8988T (cell line): ENCODE data around the gene PCNX2.

Experiments used
- DNase-seq: peaks from one replicate; pipeline ENCODE4 v3.0.0; 2011

PCNX2 gene

DNA sequence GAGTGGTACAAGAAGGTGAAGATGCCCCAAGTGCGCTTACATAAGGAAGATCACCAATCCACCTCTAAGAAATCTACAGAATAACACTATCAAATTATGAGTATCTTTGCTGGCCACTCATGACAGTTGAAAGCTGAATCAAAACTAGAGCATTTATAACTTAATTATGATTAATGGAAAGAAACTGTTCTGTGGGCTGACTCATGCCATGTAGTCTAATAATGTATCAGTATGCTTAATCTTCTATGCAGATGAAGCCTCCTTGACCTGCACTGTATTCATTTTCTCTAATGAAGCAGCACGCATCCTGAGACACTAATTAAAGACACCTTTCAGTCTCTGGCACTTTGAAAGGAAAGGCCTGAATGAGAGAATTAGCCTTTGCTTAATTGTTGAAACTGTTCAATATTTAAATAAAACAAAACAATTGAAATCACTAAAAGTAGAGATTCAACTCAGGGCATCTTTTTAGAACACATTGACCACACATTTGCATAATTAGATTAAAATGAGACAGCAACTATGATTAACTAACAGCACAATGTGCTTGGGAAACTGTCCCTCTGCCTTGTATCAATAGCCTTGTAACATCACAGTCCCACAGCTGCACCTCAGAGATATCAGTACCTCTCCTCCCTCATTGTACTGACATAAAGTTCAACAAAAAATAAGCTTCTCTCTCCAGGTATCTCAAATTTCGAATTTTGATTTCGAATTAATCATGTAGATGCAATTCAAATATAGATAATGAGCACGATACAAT lies 239.5 kb downstream of the PCNX2 start:
- no peak for DNase-seq

DNA sequence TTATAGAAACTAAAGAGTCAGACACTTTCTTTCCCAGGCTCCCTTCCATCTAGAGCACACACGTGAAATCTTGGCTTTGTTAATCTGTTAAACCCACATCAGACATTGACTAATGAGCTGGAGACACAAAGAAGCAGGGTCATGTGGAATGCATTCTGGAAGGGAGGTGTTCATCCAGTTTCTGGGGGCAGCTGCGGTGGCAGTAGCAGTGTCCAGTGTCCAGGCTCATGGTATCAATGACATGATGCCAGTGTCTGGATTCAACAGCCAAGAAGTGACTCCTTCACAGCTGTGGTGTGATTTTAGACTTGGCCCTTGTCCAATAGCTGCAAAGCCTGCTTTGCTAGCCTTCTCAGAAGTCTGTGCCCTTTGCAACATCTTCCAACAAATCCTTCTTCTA lies 249.9 kb downstream of the PCNX2 start:
- DNase-seq = no peak

DNA sequence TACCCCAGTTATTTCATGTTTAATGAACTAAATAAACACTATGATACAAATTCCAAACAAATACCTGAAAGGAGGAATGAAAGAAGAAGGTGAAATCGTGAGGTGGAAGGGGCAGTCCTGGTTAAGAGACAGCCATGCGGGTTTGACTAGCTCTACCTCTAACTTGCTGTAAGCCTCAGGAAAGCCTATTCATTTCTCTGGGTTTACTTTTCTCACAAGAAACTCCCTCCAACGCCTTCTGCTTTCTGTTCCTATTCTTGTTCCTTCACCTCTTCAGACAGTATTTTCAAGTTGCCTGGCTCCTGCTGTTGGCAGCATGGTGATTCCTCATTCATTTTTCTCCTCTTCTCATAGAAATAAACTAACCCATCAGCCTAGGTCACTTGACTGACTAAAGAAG lies 252.7 kb downstream of the PCNX2 start:
- no peak for DNase-seq

DNA sequence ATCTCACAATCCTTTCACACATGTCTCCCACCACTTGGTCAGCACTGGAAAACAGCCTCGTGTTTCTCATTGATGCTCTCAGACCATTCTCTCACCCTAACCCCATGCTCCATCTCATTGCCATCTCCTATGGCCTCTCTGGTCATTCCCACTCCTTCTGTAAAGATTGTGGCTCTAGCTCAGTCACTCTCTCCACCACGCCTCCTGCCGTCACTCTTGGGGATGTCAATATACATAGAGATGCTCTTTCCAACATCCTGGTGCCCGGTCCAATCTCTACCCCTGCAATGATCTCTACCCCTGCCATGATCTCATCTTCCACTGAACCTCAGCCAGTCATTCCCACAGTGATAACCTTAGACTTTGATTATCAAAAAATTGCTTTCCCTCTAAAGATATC lies 255.0 kb downstream of the PCNX2 start:
- DNase-seq = no peak

DNA sequence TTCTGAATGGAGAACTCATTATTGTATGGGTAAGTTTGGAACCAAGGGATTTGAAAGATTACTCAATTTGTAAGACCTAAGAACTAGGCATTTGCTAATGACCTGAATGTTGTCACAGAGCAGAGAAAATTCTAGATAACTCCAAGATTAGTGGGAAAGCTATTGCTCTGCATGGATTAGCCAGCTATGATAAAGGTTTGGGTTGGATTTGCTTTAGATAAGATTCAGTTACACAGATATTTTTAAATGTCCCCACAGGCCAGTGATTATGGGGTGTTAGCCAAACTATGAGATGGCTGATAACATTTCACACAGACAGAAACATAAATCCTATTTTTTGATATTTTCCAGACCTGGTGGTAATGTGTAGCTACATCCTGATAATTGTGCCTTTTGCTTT lies 256.9 kb downstream of the PCNX2 start:
- DNase-seq = no peak

DNA sequence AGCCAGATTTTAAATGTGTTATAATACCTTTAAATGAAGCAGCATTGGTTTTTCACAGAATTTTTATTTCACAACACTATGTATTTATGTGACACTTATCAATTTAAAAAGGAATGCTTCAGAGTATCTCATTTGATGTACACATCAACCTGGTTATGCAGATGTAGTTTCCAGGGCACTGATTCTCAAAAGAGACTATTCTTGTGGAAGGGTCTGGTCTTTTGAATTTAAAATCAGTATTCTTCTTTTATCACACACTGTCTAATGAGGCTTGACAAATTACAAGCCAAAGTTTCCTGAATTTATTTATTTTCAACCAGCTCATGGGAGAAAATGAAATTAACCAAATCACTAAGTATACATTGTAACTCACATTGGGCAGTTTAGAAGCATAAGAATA lies 257.7 kb downstream of the PCNX2 start:
- DNase-seq = no peak

DNA sequence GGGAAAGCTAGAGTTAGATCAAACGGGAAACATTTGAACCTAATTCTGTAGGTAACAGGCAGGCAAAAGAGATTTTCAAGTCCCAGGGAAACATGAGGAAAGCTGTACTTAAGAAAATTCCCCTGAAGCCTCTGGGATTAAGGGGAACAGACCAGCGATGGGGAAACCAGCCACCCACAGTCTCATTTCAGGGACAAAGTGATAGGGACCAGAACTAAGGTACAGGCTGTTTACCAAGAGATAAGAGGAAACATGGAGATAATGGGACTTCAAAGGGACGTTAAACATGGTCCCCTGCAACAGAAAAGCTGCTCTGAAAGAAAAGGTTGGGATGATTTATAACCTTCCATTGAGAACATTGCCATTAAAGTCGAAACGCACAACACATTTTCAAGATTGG lies 260.7 kb downstream of the PCNX2 start:
- no peak for DNase-seq

DNA sequence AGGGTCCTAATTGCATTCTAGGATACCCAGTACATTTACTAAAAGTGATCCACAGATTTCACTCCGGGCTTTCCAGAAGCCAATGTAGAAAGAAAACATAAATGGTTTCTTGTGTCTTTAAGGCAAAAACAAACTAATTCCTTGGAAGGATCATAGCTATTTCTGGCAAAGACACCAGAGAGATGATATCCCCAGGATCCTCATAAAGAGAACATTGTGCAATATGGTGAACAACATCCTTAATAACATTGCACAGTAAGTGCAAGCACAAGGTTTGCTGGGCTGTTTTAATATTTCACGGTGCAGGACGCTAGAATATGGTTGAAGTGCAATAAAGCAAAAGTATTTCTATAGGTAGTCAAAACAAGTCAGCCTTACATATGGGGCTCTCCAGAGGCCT lies 262.2 kb downstream of the PCNX2 start:
- DNase-seq = no peak

DNA sequence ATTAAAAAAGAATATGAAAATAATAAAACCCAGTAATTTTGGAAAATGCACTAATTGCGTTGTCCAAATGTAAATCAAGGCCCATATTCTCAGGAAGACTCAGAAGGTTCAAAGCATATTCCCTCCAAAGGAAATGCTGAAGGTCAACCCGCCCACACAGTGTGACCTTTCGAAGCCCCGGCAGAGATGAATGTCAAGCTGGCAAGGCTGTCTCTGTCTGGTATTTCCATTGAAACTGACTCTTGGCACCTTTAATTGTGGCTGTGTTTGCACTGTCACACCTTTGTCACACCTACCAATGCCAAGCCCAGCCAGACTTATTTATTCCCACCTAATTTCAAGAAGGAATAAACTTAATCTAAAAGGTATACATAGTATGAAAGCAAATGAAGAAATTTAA lies 262.6 kb downstream of the PCNX2 start:
- no peak for DNase-seq

DNA sequence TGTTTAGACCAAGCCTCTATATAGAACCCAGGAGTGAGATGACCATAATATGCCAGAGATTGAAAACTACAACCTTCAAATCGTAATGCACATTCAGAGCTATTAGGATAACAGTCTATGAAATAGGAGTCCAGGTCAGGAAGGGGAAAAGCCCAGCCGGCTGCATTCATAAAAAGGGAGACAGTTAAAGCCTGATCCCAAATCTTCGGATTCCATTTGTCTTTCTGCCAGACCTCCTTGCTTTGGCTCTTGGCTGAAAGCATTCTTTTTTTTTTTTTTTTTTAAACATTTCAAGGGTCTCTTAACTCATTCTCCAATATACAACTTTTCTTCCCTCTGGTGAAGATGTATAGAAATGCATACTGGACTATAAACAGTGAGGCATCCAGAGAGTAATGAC lies 264.0 kb downstream of the PCNX2 start:
- DNase-seq = no peak

DNA sequence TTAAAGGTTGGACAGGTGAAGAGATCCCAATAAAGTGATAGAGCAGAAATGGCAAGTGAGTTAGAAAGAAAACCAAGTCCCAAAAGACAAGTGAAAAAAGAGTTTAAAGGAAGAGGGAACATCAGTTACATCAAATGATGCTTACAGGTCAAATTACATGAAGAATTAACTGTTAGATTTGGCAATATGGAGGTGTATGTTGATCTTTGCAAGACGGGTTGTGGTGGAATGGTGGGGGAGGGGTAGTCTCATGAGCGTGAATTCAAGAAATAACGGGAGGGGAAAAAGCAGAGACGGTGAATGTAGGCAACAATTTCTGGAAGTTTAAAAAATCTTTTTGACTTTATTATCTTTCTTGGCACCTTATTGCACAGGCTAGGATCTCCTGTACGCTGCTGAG lies 268.5 kb downstream of the PCNX2 start:
- DNase-seq = no peak

DNA sequence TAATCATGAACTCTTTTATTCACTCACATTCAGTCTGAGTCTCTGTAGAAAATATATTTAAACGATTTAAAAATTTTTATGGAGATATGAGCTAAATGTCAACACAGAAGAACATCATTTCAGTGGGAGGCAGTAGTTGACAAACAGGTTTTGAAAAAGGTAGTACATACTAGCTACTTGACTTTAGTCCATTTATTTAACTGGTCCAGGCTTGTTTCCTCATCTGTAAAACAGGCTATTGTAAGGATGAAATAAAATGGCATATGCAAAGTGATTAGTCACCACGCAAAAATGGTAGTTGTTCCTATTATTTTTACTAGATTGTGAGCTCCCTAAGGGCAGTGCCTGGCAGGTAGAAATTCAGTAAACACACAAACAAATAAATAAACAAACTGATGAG lies 270.0 kb downstream of the PCNX2 start:
- DNase-seq = no peak

DNA sequence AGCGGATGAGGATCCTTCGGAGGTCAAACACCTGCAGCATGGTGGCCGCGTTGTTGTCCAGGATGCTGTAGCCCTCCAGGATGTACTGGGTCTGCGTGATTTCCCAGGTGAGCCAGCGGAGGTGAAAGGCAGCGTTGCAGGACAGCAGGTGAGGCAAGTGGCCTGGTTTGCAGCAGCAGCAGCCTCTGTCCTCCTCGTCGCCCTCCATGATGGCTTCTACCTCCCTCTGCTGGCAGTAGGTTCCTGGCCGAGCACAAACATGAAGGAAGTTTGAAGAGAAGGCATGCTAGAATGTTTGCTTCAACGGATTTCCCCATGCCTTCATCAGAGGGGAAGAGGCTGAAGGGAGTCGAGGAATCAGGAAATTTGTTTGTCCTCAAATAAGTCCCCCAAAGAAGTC lies 270.4 kb downstream of the PCNX2 start:
- peak; percentile 46 for DNase-seq

DNA sequence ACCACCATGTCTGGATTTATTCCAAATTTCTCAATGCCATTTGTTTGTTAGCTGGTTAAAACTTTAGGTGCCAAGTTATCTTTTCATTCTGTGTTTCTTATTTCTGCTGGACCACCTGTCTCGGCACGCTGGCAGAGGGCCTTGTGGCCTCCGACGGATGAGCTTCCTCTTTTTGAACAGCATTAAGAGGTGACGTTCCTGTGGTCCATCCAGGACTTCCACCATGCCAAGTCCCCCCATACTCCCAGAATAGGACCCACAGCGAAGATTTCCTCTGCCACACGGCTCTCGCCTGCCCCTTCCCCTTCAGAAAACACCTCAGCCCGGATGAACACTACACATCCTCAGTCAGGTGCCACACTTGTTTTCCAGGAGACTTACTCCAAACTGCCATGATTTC lies 271.3 kb downstream of the PCNX2 start:
- DNase-seq = no peak

DNA sequence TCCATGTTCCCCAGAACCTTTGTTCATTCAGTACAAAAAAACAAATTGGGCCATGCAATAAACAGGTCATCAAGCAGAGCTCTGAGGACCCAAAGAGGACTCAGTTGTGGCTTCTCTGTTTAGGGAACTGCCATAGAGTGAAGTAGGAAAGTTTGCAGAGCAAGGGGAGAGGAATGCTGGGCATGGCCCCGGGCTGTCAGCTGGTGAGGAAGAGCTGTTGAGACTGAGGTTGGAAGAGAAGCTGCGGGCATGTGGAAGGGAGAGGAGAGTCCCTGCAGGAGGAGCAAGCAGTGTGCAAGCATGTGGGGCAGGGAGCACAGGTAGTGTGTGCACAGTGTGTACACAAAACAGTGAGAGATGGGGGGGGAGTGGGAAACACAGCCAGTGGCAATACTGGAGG lies 273.3 kb downstream of the PCNX2 start:
- DNase-seq = no peak

DNA sequence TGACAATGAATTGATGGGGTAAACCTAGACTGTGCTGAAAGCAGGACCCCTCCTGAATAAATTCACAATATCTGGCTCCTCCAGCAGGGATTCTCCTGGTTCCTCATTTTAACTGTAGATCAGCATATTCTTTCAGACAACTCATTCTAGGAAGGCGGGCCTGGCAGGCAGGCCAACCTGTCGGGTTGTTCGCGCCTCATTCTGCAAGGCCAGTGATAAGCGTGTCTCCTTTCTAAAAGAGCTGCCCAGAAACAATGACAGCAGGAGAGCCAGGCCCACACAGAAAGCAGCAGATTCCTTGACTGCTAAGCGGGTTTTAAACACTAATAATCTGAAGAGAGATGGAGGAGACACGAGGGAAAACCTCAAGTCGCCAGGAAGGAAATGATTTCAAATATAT lies 275.1 kb downstream of the PCNX2 start:
- DNase-seq = no peak

DNA sequence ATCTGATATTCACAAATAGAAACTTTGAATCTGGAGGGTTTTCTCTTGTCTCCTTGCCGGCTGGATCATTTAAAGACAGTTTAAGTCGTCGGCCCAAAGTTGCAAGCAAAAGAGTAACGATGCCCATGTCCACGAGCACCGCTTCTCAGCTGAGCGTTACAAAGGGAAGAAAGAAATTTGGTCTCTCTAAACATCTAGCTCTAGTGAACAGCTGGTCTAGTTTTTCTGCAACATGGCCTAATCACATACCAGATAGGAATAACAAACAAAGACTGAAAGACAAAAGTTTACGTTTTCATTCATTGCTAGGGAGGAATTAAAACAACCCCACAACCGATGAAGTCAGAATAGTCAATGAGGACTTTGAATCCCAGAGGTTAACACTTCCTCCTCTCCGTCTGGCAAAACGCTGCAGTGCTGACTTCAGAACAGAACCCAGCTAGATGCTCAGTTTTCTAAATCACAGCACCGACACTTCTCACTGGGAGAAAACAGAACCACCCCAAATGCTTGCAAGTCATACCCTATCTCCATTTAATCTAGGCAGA lies 275.7 kb downstream of the PCNX2 start:
- no peak for DNase-seq

DNA sequence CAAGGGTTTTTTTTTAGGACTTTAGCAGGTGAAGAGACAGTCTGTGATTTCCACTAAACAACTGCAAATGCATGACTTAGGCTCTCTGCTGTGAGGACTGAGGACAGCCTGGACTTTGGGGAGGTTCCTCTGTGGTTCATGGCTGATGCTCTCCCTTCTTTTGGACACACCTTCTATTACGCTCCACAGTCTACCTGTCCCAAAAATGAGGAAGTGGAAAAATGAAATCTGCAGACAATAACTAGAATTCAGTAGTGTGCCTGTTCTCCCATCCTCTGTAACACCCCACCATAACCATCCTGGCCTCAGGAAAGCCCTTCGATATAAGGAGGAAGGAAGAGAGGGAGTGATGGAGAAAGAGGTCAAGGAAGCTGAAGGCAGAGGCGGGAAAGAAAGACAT lies 276.4 kb downstream of the PCNX2 start:
- DNase-seq = no peak

DNA sequence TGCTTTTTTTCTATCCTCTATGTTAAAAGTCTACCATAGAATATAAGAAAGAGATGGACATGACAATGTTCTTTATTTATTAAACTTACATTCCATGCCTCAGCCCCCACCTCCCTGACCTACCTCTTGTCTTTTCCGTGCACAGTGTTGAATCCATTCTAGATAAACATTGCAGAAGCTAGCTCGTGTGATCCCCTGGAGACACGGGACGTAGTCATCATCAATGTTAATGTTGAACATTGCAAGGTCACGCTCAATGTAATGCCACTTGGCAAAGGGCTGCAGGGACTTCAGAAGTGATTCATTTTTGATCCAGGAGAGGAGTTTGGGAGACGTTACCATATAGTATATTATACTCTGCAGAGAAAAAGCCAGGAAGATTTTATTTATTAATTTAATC lies 278.7 kb downstream of the PCNX2 start:
- DNase-seq = no peak

DNA sequence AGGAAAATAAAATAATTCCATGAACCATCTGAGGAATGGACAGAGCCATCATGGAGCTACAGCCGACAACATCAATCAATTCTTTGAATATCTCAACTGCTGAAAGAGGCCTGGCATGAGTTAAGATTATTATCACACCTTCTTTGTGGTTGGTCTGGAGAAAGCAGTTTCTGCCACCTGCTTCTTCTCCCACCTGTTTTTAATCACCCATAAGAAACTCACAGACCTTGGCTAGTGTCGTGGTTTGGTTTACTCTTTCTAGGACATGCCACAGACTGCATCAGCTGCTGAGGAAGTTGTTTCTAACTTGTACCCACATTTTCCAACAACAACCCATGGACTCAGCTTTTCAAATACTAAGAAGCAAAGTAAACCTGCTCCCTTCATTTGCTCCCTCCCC lies 279.6 kb downstream of the PCNX2 start:
- DNase-seq = no peak

DNA sequence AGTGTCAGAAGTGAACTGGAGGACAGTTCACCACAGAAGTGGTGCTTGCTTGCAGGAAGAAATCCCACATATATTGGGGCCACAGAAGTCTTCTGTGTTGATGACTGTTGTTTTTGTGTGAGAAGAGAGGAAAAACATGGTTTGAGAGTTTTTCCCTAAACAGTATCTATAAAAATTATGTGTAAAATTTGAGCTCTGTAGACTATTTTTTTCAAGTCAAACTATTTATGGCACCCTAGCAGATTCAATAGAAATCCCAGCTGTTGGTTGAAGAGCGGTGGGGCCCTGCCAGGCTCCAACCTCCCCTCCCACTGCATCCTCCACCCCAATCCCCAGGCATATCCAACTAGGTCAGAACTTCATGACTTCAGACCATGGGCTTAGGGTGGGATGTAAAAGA lies 283.5 kb downstream of the PCNX2 start:
- no peak for DNase-seq

DNA sequence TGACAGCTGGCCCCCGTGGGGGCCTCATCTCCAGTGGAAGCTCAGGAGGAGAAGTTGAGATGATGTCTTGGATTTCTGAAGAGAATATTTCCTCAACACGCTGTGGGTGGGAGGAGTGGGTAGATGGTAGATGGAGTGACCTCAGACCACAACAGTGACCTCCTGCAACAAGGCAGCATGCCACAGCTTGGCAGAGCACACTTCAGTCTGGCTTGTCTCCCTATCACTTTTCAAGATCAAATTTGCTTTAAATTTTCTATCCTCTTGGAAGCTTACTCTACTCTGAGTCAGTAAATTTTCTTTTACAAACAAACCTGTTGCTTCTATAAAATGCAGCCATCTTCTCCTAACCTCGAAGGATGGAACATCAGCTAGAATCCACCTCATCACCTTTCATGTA lies 285.4 kb downstream of the PCNX2 start:
- no peak for DNase-seq

DNA sequence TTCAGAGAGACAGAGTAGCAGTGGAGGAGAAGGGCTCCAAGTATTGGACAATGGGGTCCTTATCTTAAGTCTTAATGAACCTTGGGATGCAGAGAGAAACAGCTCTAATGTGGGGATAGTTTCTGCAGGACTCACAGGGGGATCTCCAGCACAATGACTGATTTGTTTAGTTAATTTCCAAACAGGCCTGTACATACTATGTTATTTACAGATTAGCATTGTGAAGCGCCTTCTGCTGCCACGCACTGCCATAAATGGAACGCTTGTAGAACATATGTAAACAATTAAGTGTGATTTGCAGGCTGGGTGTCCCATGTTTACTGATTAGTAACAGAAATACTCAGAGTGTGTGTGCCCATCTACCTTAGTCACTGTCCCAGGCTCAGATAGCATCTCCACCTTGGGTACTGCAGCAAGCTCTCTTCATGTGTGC lies 289.0 kb downstream of the PCNX2 start:
- no peak for DNase-seq

DNA sequence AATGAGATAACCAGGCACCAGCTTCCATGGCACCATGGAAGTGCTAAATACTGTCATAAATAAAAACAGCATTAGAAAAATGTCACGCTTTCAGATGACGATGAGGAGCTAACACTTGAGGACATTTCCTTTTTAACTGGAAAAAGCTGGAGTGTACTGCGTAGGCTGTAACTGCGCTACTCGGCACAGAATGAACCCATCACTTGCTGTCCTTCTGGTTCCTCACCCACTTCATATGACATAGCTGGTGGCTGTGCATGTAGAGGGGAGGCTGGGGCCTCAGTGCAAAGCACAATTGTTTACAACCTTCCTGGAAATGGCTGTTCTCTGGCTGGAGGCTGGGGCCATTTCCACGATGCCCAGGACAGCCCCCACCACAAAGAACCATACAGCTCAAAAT lies 289.4 kb downstream of the PCNX2 start:
- no peak for DNase-seq

DNA sequence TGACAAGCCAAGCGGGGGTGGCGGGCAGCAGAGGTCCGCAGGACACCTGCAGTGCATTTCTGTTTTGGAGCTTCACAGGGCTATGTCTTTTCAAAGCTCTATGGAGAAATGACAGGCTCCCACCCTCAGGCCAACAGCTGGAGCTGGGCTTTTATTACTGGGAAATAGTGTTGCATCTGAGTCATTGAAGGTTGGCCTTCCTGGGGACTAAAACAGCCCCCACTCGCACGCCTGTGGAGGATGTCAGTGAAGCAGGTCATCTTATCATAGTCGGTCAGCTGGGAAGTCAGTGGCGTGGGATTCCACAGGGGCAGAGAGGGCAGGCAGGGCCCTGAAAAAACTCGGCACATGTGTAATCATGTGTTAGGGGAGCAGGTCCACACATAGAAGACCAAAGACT lies 289.8 kb downstream of the PCNX2 start:
- DNase-seq = no peak
